Pancreas (tissue), 10 donors: ENCODE data around the gene MEX3C. TPM values are rescaled to one million over a fixed set of nuclear protein-coding genes. Genes with fewer than 3 reads are reported as not detected.

Experiments
- ATAC-seq, 4 donors: fragments of 200-7000 bp; cut with Tn5 transposase; one replicate each; pipeline versions ENCODE4 v1.8.0 to v1.9.1; 2020; ENCODE audit warnings: mild to moderate bottlenecking in 4 of 4, moderate library complexity in 4 of 4
- DNase-seq, 6 donors: peaks; one replicate each; pipeline ENCODE4 v3.0.0-alpha.2; 2020
- FAIRE-seq: peaks from 2 replicates; lab custom pipeline; 2012; peaks lifted over from hg19 to GRCh38; lab: Jason Lieb, UNC
- H3K27ac ChIP-seq, 4 donors: fragments of 200-600 bp; sonication (generic); 1 replicate in 3 of 4; 2 replicates in 1 of 4; pipeline versions ENCODE4 v1.5.0 to v1.8.0; 2020
- H3K27me3 ChIP-seq, 4 donors: fragments of 200-600 bp; one replicate each; pipeline ENCODE4 v1.8.0; 2021
- H3K36me3 ChIP-seq, 3 donors: fragments of 200-600 bp; sonication (generic) in 1 of 3; one replicate each; pipeline versions ENCODE4 v1.5.0 to v1.8.0; 2020 to 2021
- H3K4me1 ChIP-seq, 3 donors: fragments of 200-600 bp; one replicate each; pipeline ENCODE4 v1.8.0; 2021
- H3K4me3 ChIP-seq, 4 donors: fragments of 200-600 bp; sonication (generic) in 2 of 4; one replicate each; pipeline versions ENCODE4 v1.5.0 to v1.8.0; 2020 to 2021
- H3K9me3 ChIP-seq, 4 donors: fragments of 200-600 bp; one replicate each; pipeline ENCODE4 v1.8.0; 2021
- WGBS, 2 donors: extraction: QIAGEN DNeasy Blood & Tissue Kit; methylation state at CpG; one replicate each; pipeline ENCODE4 v1.1.7; 2013; 5-methylcytosine and 5-hydroxymethylcytosine counted together
- intact Hi-C, 3 donors: fragments of 100-400 bp; cut with DNase I; formaldehyde crosslinking; loops; one replicate each; pipeline versions ENCODE4 v1.11.1 to v1.14.2; 2022
- polyA plus RNA-seq, 2 donors: library from polyadenylated mRNA; stranded (reverse); fragments of 200-250 nt; gene quantifications; one replicate each; pipeline ENCODE4 v1.2.3, GENCODE V29; 2013
- total RNA-seq, 6 donors: library from RNA; stranded (reverse); fragmentation: NEBNext Ultra II Directional in 4 of 6; extraction: Animal tissue kit (Norgen Biotek cat#: 25700) in 4 of 6; gene quantifications; one replicate each; pipeline versions ENCODE4 v1.2.1 to v1.2.4, GENCODE V29; 2021 to 2023
- TF ChIP-seq, protein P1 (sequence below), 4 donors: fragments of 200-600 bp; sonication (generic) in 3 of 4; IDR thresholded peaks; one replicate each; pipeline versions ENCODE4 v1.5.0 to v1.8.0; 2021; ENCODE audit warnings: antibody characterized with exemption in 4 of 4
- donor health status: healthy with polysubstance abuse.
- donor health status: DM: no; HTN: no; CAD: no; lungs with moderate emphysema.
- donor health status: DM: no; HTN: no; CAD: no.
- donor health status: control.
- donor health status: control.
- donor health status: Bipolar disorder and iron deficiency.
- donor health status: DM: yes; HTN: yes; CAD: no.
- donor health status: DM: no; HTN: no; CAD: no.
- donor health status: DM: no; HTN: no; CAD: no.
- donor health status: DM: yes; HTN: yes; CAD: no.

The MEX3C gene
- total and polyA plus RNA-seq, 8 donors: 4.2 to 18.6 (median 9.8) TPM

DNA sequence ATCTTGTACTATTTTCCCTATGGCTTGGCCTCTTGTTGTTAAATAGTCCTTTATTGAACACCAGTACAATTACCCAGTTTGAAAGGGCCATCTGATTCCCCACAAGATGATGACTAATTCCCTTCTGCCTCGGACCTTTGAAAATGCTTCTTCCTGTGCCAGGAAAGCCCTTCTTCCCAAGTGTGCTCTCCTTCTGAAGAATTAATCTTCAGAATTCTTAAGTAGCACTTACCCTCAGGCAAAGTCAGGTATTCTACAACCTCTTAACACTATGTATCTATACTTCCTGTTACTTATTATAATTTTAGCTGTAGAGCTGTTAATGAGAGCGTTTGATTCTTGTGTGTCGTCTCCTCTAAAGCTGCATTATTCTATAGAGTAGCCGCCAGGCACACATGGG lies 28.6 kb upstream of the MEX3C start:
- no peak for FAIRE-seq
- TF ChIP-seq, protein P1, sequence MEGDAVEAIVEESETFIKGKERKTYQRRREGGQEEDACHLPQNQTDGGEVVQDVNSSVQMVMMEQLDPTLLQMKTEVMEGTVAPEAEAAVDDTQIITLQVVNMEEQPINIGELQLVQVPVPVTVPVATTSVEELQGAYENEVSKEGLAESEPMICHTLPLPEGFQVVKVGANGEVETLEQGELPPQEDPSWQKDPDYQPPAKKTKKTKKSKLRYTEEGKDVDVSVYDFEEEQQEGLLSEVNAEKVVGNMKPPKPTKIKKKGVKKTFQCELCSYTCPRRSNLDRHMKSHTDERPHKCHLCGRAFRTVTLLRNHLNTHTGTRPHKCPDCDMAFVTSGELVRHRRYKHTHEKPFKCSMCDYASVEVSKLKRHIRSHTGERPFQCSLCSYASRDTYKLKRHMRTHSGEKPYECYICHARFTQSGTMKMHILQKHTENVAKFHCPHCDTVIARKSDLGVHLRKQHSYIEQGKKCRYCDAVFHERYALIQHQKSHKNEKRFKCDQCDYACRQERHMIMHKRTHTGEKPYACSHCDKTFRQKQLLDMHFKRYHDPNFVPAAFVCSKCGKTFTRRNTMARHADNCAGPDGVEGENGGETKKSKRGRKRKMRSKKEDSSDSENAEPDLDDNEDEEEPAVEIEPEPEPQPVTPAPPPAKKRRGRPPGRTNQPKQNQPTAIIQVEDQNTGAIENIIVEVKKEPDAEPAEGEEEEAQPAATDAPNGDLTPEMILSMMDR (IDR thresholded peaks at IDR 0.05): no peak

DNA sequence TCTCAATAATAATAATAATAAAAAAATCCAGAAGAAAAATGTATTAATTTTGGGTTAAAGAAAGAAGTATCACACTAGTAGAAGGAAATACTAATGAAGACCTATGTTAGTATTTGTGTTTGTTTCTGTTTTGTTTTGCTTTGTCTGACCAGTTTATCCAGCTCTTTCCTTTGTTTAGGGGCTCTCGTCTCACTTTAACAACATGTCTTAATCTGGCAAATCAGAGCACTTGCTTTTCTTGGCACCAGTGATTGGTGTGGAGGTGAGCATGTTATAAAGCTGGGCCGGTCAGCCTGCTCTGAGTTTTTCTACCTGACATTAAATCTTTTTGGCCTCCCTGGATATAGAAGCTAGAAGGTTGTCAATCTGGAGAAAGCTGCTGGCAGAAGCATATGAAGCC lies 15.1 kb upstream of the MEX3C start:
- WGBS, 2 donors: 64 to 78% methylated on average over 2 of the region's 2 CpGs

More for the DNA sequence above, 28.6 kb upstream of the MEX3C start:
- intact Hi-C loops: no loop called here
- Histone ChIP-seq H3K36me3 (no peaks in the 10 kb centered on the region), H3K4me1 (no peaks in the 10 kb centered on the region), H3K4me3 (no peak overlapping the region), H3K27me3 (no peaks in the 10 kb centered on the region), H3K27ac (no peak overlapping the region), H3K9me3 (no peaks in the 10 kb centered on the region)
- ATAC-seq: no peak
- 86 to 90% methylated on average over 4 of the region's 4 CpGs for WGBS, 2 donors
- no peak for DNase-seq

GRCh38 chr18:51211552-51211951 lies 14.1 kb upstream of the MEX3C start:
- Histone ChIP-seq H3K4me3 (no peak overlapping the region), H3K9me3 (no peaks in the 10 kb centered on the region), H3K36me3 (no peaks in the 10 kb centered on the region), H3K4me1 (no peaks in the 10 kb centered on the region), H3K27ac (no peak overlapping the region), H3K27me3 (no peaks in the 10 kb centered on the region)
- no peak for FAIRE-seq
- TF ChIP-seq, protein P1 (IDR thresholded peaks at IDR 0.05): no peak
- WGBS, 2 donors: 66 to 74% methylated on average over 4 of the region's 4 CpGs
- no peak for DNase-seq
- ATAC-seq: peak in 2 of 4 donors; percentile 77 to 80
- intact Hi-C loops: no loop called here

More for the DNA sequence above, 15.1 kb upstream of the MEX3C start:
- DNase-seq (no peak), FAIRE-seq (no peak), ATAC-seq (no peak)
- TF ChIP-seq, protein P1 (IDR thresholded peaks at IDR 0.05): no peak
- Histone ChIP-seq H3K4me1 (no peaks in the 10 kb centered on the region), H3K27me3 (no peaks in the 10 kb centered on the region), H3K4me3 (no peak overlapping the region), H3K9me3 (no peaks in the 10 kb centered on the region), H3K36me3 (no peaks in the 10 kb centered on the region), H3K27ac (no peak overlapping the region)
- intact Hi-C loops: no loop called here

GRCh38 chr18:51196811-51197660 lies 445 bp downstream of the MEX3C start:
- FAIRE-seq: no peak

More at GRCh38 chr18:51196811-51197660, 445 bp downstream of the MEX3C start:
- ATAC-seq: peak in 3 of 4 donors; percentile 0 to 36 (median 12)
- intact Hi-C loops: no loop called here
- DNase-seq: peak; percentile 65 to 92 (median 69)
- Histone ChIP-seq H3K36me3 (no peaks in the 10 kb centered on the region), H3K27ac (peak overlapping the region; percentile 78 to 97 (median 91)), H3K4me1 (peaks cover 9 to 30% (median 21%) of the 10 kb centered on the region in 3 donors), H3K27me3 (no peaks in the 10 kb centered on the region), H3K4me3 (peak overlapping the region; percentile 69 to 96 (median 89)), H3K9me3 (no peaks in the 10 kb centered on the region)
- TF ChIP-seq, protein P1 (IDR thresholded peaks at IDR 0.05): no peak
- whole genome bisulfite sequencing, 2 donors: 0 to 1% methylated on average over 53 to 102 of the region's 102 CpGs
